ENCODE data around the gene WDR5.

DNA sequence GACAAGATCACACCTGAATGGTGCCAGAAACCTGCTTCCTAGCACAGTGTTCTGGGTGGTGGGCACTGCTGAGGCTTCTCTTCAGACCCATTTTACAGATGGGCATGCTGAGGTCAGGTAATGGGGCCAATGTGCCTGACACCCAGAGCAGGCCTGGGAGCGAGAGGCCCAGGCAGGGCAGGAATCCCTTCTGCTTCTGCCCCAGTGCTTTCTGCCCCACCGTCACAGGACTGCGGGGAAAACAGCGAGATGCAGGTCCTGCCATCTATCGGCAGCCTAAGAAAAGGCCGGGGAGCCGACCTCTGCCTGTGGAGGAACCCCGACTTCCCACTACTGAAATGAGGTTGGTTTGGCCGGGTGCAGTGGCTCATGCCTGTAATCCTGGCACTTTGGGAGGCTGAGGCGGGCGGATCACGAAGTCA, 51.2 kb downstream of the WDR5 start:
- TF ChIP-seq SP1 (IDR thresholded peaks at IDR 0.05) (no peak), SP1 (CRISPR knock-in tag; IDR thresholded peaks at IDR 0.05) (no peak), SIN3A (IDR thresholded peaks at IDR 0.05; ENCODE audit: borderline replicate concordance, low read depth, low read length) (no peak), ZNF674 (CRISPR knock-in tag; IDR thresholded peaks at IDR 0.05; ENCODE audit: low read depth) (no peak), POLR2A (IDR thresholded peaks at IDR 0.05; ENCODE audit: insufficient read depth in 1 of 2, low read depth in 2 of 2, low read length in 2 of 2) (no peak), KLF16 (CRISPR knock-in tag; IDR thresholded peaks at IDR 0.05) (no peak), YY1 (IDR thresholded peaks at IDR 0.05; ENCODE audit: insufficient read depth, insufficient replicate concordance, low read depth, low read length) (no peak), ZNF138 (CRISPR knock-in tag; IDR thresholded peaks at IDR 0.05; ENCODE audit: low read depth) (no peak), POLR2AphosphoS5 (IDR thresholded peaks at IDR 0.05; ENCODE audit: low read depth, low read length) (no peak), ZNF639 (CRISPR knock-in tag; conservative IDR thresholded peaks at IDR 0.05) (no peak), CBFB (CRISPR knock-in tag; IDR thresholded peaks at IDR 0.05) (no peak)
- TF ChIP-seq, protein P1, sequence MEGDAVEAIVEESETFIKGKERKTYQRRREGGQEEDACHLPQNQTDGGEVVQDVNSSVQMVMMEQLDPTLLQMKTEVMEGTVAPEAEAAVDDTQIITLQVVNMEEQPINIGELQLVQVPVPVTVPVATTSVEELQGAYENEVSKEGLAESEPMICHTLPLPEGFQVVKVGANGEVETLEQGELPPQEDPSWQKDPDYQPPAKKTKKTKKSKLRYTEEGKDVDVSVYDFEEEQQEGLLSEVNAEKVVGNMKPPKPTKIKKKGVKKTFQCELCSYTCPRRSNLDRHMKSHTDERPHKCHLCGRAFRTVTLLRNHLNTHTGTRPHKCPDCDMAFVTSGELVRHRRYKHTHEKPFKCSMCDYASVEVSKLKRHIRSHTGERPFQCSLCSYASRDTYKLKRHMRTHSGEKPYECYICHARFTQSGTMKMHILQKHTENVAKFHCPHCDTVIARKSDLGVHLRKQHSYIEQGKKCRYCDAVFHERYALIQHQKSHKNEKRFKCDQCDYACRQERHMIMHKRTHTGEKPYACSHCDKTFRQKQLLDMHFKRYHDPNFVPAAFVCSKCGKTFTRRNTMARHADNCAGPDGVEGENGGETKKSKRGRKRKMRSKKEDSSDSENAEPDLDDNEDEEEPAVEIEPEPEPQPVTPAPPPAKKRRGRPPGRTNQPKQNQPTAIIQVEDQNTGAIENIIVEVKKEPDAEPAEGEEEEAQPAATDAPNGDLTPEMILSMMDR (CRISPR knock-in tag; IDR thresholded peaks at IDR 0.05) = peak; percentile 33; the same call in 1 of the 2 replicates
